Measurements from ENCODE around the gene PRDM16. TPM values are rescaled to one million over a fixed set of nuclear protein-coding genes. Genes with fewer than 3 reads are reported as not detected.

PRDM16 gene
- total RNA-seq, 1 experiment from 2014 or later: 6.1 TPM

DNA sequence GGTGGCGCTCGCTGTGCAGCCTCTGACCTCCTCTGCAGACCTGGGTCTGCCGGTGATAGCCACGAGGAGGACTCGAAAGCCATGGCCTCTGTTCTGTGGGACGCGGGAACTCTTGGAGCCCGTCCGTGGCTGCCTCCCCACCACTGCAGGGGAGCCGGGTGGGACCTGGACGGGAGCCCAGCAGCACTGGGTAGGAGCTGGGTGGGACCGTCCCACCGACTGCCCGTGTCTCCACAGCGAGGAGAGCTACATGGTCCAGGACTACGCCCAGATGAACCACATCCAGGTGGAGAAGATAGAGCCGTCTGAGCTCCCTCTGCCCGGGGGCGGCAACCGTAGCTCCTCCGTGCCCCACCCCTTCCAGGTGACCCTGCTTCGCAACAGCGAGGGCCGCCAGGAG, 409.2 kb downstream of the PRDM16 start:
- Histone ChIP-seq H3K9ac (ENCODE audit: low read length) (no peak overlapping the region), H4K20me1 (ENCODE audit: insufficient read depth) (no peaks in the 10 kb centered on the region), H3K9me3 (ENCODE audit: control insufficient read depth in 1 of 2, insufficient read depth in 1 of 2, low read depth in 1 of 2, low read length in 2 of 2) (no peaks in the 10 kb centered on the region), H3K4me2 (ENCODE audit: low read length) (no peak overlapping the region), H3K9me2 (ENCODE audit: insufficient read depth) (no peaks in the 10 kb centered on the region), H3K4me3 (replicated peaks in 1 of 2; ENCODE audit: low read depth in 1 of 2, low read length in 2 of 2) (no peak overlapping the region), H3K27ac (ENCODE audit: low read depth, low read length) (no peak overlapping the region), H2AFZ (ENCODE audit: low read depth, low read length, poor library complexity, severe bottlenecking) (no peak overlapping the region), H3K79me2 (ENCODE audit: insufficient read depth, low read length) (no peaks in the 10 kb centered on the region), H3K36me3 (ENCODE audit: control insufficient read depth in 1 of 2, insufficient read depth in 2 of 2, low read length in 2 of 2) (peaks cover 0 to 3% of the 10 kb centered on the region in 2 experiments; a peak in 1 of 4 replicates), H3K27me3 (ENCODE audit: insufficient read depth, low read length) (no peaks in the 10 kb centered on the region), H3K4me1 (ENCODE audit: control insufficient read depth in 1 of 2, insufficient read depth in 2 of 2, low read length in 2 of 2) (peaks cover 12 to 19% of the 10 kb centered on the region in 2 experiments; a peak in 3 of 4 replicates)
- no TSS peak for BruUV-seq (replicated peaks)
- TF ChIP-seq YY1 (IDR thresholded peaks at IDR 0.05; ENCODE audit: extremely low read depth, insufficient replicate concordance, low read depth, low read length): no peak
- no peak for TF ChIP-seq TCF7L2 (IDR thresholded peaks at IDR 0.05; ENCODE audit: borderline replicate concordance, extremely low read depth, insufficient read depth, insufficient read length)
- no peak for TF ChIP-seq CEBPB (IDR thresholded peaks at IDR 0.05; ENCODE audit: low read depth)
- TF ChIP-seq ZFX (IDR thresholded peaks at IDR 0.05): no peak
- no peak for TF ChIP-seq POLR2AphosphoS5 (IDR thresholded peaks at IDR 0.05; ENCODE audit: low read depth, low read length)
- TF ChIP-seq, protein P1, sequence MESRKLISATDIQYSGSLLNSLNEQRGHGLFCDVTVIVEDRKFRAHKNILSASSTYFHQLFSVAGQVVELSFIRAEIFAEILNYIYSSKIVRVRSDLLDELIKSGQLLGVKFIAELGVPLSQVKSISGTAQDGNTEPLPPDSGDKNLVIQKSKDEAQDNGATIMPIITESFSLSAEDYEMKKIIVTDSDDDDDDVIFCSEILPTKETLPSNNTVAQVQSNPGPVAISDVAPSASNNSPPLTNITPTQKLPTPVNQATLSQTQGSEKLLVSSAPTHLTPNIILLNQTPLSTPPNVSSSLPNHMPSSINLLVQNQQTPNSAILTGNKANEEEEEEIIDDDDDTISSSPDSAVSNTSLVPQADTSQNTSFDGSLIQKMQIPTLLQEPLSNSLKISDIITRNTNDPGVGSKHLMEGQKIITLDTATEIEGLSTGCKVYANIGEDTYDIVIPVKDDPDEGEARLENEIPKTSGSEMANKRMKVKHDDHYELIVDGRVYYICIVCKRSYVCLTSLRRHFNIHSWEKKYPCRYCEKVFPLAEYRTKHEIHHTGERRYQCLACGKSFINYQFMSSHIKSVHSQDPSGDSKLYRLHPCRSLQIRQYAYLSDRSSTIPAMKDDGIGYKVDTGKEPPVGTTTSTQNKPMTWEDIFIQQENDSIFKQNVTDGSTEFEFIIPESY (IDR thresholded peaks at IDR 0.05; ENCODE audit: extremely low read depth, insufficient replicate concordance, low read length): no peak
- TF ChIP-seq, protein P2, sequence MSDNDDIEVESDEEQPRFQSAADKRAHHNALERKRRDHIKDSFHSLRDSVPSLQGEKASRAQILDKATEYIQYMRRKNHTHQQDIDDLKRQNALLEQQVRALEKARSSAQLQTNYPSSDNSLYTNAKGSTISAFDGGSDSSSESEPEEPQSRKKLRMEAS (IDR thresholded peaks at IDR 0.05): no peak
- TF ChIP-seq, protein P3, sequence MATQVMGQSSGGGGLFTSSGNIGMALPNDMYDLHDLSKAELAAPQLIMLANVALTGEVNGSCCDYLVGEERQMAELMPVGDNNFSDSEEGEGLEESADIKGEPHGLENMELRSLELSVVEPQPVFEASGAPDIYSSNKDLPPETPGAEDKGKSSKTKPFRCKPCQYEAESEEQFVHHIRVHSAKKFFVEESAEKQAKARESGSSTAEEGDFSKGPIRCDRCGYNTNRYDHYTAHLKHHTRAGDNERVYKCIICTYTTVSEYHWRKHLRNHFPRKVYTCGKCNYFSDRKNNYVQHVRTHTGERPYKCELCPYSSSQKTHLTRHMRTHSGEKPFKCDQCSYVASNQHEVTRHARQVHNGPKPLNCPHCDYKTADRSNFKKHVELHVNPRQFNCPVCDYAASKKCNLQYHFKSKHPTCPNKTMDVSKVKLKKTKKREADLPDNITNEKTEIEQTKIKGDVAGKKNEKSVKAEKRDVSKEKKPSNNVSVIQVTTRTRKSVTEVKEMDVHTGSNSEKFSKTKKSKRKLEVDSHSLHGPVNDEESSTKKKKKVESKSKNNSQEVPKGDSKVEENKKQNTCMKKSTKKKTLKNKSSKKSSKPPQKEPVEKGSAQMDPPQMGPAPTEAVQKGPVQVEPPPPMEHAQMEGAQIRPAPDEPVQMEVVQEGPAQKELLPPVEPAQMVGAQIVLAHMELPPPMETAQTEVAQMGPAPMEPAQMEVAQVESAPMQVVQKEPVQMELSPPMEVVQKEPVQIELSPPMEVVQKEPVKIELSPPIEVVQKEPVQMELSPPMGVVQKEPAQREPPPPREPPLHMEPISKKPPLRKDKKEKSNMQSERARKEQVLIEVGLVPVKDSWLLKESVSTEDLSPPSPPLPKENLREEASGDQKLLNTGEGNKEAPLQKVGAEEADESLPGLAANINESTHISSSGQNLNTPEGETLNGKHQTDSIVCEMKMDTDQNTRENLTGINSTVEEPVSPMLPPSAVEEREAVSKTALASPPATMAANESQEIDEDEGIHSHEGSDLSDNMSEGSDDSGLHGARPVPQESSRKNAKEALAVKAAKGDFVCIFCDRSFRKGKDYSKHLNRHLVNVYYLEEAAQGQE (IDR thresholded peaks at IDR 0.05; ENCODE audit: low read depth): no peak
- TF ChIP-seq, protein P4, sequence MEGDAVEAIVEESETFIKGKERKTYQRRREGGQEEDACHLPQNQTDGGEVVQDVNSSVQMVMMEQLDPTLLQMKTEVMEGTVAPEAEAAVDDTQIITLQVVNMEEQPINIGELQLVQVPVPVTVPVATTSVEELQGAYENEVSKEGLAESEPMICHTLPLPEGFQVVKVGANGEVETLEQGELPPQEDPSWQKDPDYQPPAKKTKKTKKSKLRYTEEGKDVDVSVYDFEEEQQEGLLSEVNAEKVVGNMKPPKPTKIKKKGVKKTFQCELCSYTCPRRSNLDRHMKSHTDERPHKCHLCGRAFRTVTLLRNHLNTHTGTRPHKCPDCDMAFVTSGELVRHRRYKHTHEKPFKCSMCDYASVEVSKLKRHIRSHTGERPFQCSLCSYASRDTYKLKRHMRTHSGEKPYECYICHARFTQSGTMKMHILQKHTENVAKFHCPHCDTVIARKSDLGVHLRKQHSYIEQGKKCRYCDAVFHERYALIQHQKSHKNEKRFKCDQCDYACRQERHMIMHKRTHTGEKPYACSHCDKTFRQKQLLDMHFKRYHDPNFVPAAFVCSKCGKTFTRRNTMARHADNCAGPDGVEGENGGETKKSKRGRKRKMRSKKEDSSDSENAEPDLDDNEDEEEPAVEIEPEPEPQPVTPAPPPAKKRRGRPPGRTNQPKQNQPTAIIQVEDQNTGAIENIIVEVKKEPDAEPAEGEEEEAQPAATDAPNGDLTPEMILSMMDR (IDR thresholded peaks at IDR 0.05 in 2 of 3, conservative IDR thresholded peaks at IDR 0.05 in 1 of 3; ENCODE audit: borderline replicate concordance in 1 of 3, insufficient read depth in 1 of 3, low read depth in 2 of 3, low read length in 2 of 3): no peak
- no peak for TF ChIP-seq RAD21 (IDR thresholded peaks at IDR 0.05; ENCODE audit: low read depth)
- TF ChIP-seq POLR2A (IDR thresholded peaks at IDR 0.05; ENCODE audit: borderline replicate concordance, extremely low read depth, insufficient read depth, insufficient read length): no peak
- TF ChIP-seq EGR1 (IDR thresholded peaks at IDR 0.05; ENCODE audit: low read depth): no peak
- TF ChIP-seq EZH2phosphoT487 (IDR thresholded peaks at IDR 0.05; ENCODE audit: borderline replicate concordance): no peak
- TF ChIP-seq SRF (IDR thresholded peaks at IDR 0.05; ENCODE audit: low read depth): no peak
- TF ChIP-seq ZNF274 (IDR thresholded peaks at IDR 0.05; ENCODE audit: low read depth, low read length): no peak
- TF ChIP-seq FOSL1 (IDR thresholded peaks at IDR 0.05; ENCODE audit: low read depth): no peak
- TF ChIP-seq EZH2 (IDR thresholded peaks at IDR 0.05): no peak
- TF ChIP-seq SP1 (IDR thresholded peaks at IDR 0.05; ENCODE audit: low read depth): no peak
- no peak for DNase-seq (ENCODE audit: low read depth, low spot score)
- POLR2A ChIA-PET: no interaction called here
- ATAC-seq: no peak
- RAD21 ChIA-PET (ENCODE audit: low non-redundant PET in 1 of 2, low total read pairs in 2 of 2, uncharacterized antibody in 2 of 2, unreplicated experiment in 2 of 2): no interaction called here
- CTCF ChIA-PET: interaction anchor here (1.6 kb wide), 1 partner anchor 13 kb away, joined by 4 read pairs; no protein-coding TSS in a partner anchor
- intact Hi-C loops (cut with micrococcal nuclease): no loop called here
